Upper lobe of left lung (tissue), 4 donors: Measurements from ENCODE around the gene ALDH3A2.
A peak's percentile ranks its signal among the peaks of the same experiment; 100 is the strongest.

Experiments used
- CTCF ChIP-seq, 6 experiments: fragments of 450-650 bp in 4 of 6; fragments of 200-600 bp in 2 of 6; sonication (generic) in 2 of 6; IDR thresholded peaks; one replicate each; pipeline ENCODE4 v1.5.1; 2016 to 2019; ENCODE audit warnings: antibody characterized with exemption in 6 of 6
- EP300 ChIP-seq, 4 donors: sonication (generic); formaldehyde crosslinking; IDR thresholded peaks; one replicate each; pipeline ENCODE4 v1.5.1; 2017; ENCODE audit warnings: antibody characterized with exemption in 4 of 4, control low read depth in 2 of 4
- POLR2A ChIP-seq, 4 donors: fragments of 450-650 bp; IDR thresholded peaks; one replicate each; pipeline ENCODE4 v1.5.1; 2016 to 2017; ENCODE audit warnings: antibody characterized with exemption in 4 of 4, mild to moderate bottlenecking in 2 of 4
- POLR2AphosphoS5 ChIP-seq, 2 donors: sonication (generic); formaldehyde crosslinking; IDR thresholded peaks; one replicate each; pipeline ENCODE4 v1.5.1; 2017; ENCODE audit warnings: antibody characterized with exemption in 2 of 2

- TF ChIP-seq POLR2AphosphoS5 (IDR thresholded peaks at IDR 0.05): peak in 1 of 2 donors; percentile 28
- TF ChIP-seq CTCF (IDR thresholded peaks at IDR 0.05): no peak
- no peak for TF ChIP-seq POLR2A (IDR thresholded peaks at IDR 0.05)
- peak in 2 of 4 donors; percentile 22 to 85 for TF ChIP-seq EP300 (IDR thresholded peaks at IDR 0.05)
Measured at GRCh38 chr17:19664136-19664820, 15.7 kb downstream of the ALDH3A2 start.
